K562 (cell line): ENCODE measurements around the gene ULBP2. TPM values are rescaled to one million over a fixed set of nuclear protein-coding genes. Genes with fewer than 3 reads are reported as not detected.

Experiments used
- ATAC-seq: fragments of 200-7000 bp; cut with Tn5 transposase; 3 replicates; pipeline ENCODE4 v1.9.1; 2020; ENCODE audit warnings: moderate library complexity
- BruUV-seq: library from RNA; stranded (reverse); fragments of 400-500 nt; replicated peaks from 2 replicates; lab custom pipeline; 2021; lab: Mats Ljungman, UMichigan
- CTCF ChIA-PET: fragments of 300-600 bp; formaldehyde crosslinking; extraction: SDS; loops from one replicate; lab custom pipeline; 2021; ENCODE audit warnings: low intra/inter-chr PET ratio; lab: Yijun Ruan, JAX
- POLR2A ChIA-PET: fragments of 300-600, 350-650 bp; sonication (Branson Sonifier 250); formaldehyde crosslinking; extraction: SDS; loops from one replicate; lab custom pipeline; 2021; ENCODE audit warnings: antibody characterized with exemption, inconsistent platforms; lab: Yijun Ruan, JAX
- DNase-seq, 4 experiments: peaks; one replicate each; pipeline versions ENCODE4 v3.0.0 to v3.0.0-alpha.2; 2011 to 2018; ENCODE audit warnings: low spot score in 3 of 4, mixed read lengths in 3 of 4; ENCODE audit errors: extremely low read depth in 1 of 4
- FAIRE-seq: peaks from 2 replicates; lab custom pipeline; 2011; peaks lifted over from hg19 to GRCh38; lab: Jason Lieb, UNC
- H2AFZ ChIP-seq: 2 replicates; pipeline ENCODE4 v1.6.0; 2011; ENCODE audit warnings: low read depth, low read length, control low read depth, inconsistent platforms
- H3K27ac ChIP-seq: fragments of 200-600 bp; 3 replicates; pipeline ENCODE4 v1.8.0; 2011; ENCODE audit warnings: low read depth, mild to moderate bottlenecking, control low read depth, inconsistent platforms, low read length, moderate library complexity, mixed read lengths; ENCODE audit errors: extremely low read depth
- H3K27me3 ChIP-seq, 2 experiments: fragments of 300-600 bp in 1 of 2; 2 replicates in 1 of 2; 3 replicates in 1 of 2; pipeline versions ENCODE4 v1.6.0 to v1.8.0; 2011; ENCODE audit warnings: inconsistent platforms in 2 of 2, low read length in 2 of 2, mild to moderate bottlenecking in 1 of 2, mixed read lengths in 1 of 2, moderate library complexity in 1 of 2; ENCODE audit not compliant: control insufficient read depth in 2 of 2, insufficient read depth in 2 of 2
- H3K36me3 ChIP-seq: fragments of 300-600 bp; 3 replicates; pipeline ENCODE4 v1.8.0; 2011; ENCODE audit warnings: mild to moderate bottlenecking, low read length, inconsistent platforms; ENCODE audit not compliant: control insufficient read depth, insufficient read depth
- H3K4me1 ChIP-seq, 2 experiments: fragments of 200-600 bp in 1 of 2; replicated peaks in 1 of 2; 2 replicates in 1 of 2; 3 replicates in 1 of 2; pipeline versions ENCODE4 v1.5.1 to v1.8.0; 2011; ENCODE audit warnings: inconsistent platforms in 2 of 2, low read length in 2 of 2, mild to moderate bottlenecking in 1 of 2, mixed read lengths in 1 of 2, moderate library complexity in 1 of 2; ENCODE audit not compliant: control insufficient read depth in 2 of 2, insufficient read depth in 2 of 2
- H3K4me2 ChIP-seq: 2 replicates; pipeline ENCODE4 v1.6.1; 2011; ENCODE audit warnings: low read length, control low read depth, inconsistent platforms, mixed read lengths; ENCODE audit not compliant: insufficient read depth
- H3K4me3 ChIP-seq: fragments of 200-600 bp; sonication (generic), shearing (Covaris generic); 2 replicates; pipeline ENCODE4 v1.5.1; 2016; ENCODE audit warnings: control low read depth, inconsistent platforms
- H3K79me2 ChIP-seq: fragments of 200-600 bp; 3 replicates; pipeline ENCODE4 v1.8.0; 2011; ENCODE audit warnings: low read length, inconsistent platforms; ENCODE audit not compliant: control insufficient read depth, insufficient read depth
- H3K9ac ChIP-seq, 2 experiments: 2 replicates each; pipeline versions ENCODE4 v1.6.0 to v1.6.1; 2011; ENCODE audit warnings: low read depth in 2 of 2, low read length in 2 of 2, control low read depth in 1 of 2, inconsistent platforms in 1 of 2, mild to moderate bottlenecking in 1 of 2, mixed read lengths in 1 of 2; ENCODE audit not compliant: insufficient read depth in 1 of 2
- H3K9me1 ChIP-seq: one replicate; pipeline ENCODE4 v1.6.0; 2011; ENCODE audit warnings: inconsistent platforms, mild to moderate bottlenecking, low read length, moderate library complexity; ENCODE audit not compliant: control insufficient read depth, insufficient read depth
- H3K9me3 ChIP-seq: replicated peaks from 2 replicates; pipeline ENCODE4 v1.5.1; 2011; ENCODE audit warnings: low read depth, low read length, inconsistent platforms; ENCODE audit not compliant: control insufficient read depth, insufficient read depth
- H4K20me1 ChIP-seq: replicated peaks from 2 replicates; pipeline ENCODE4 v1.6.1; 2011; ENCODE audit warnings: low read length, inconsistent platforms, mixed read lengths; ENCODE audit not compliant: control insufficient read depth, insufficient read depth
- CTBP1 ChIP-seq: fragments of 450-650 bp; IDR thresholded peaks from 2 replicates; pipeline ENCODE4 v1.6.1; 2016; ENCODE audit warnings: borderline replicate concordance
- FUS ChIP-seq: fragments of 200-400 bp; formaldehyde crosslinking; optimal IDR thresholded peaks from 2 replicates; pipeline ENCODE3; 2017; ENCODE audit warnings: low read depth, low read length
- NRF1 ChIP-seq, 2 experiments: fragments of 450-650 bp; IDR thresholded peaks in 1 of 2; conservative IDR thresholded peaks in 1 of 2; 2 replicates each; pipeline ENCODE4 v1.6.1; 2014; ENCODE audit warnings: mild to moderate bottlenecking in 2 of 2
- PKNOX1 ChIP-seq: fragments of 450-650 bp; IDR thresholded peaks from 2 replicates; pipeline ENCODE4 v1.6.1; 2016
- RFX1 ChIP-seq: fragments of 450-650 bp; IDR thresholded peaks from 2 replicates; pipeline ENCODE4 v1.6.1; 2016; ENCODE audit warnings: mild to moderate bottlenecking, moderate library complexity
- RUNX1 ChIP-seq: sonication (generic); IDR thresholded peaks from 2 replicates; pipeline ENCODE4 v1.6.1; 2016; ENCODE audit warnings: antibody characterized with exemption, low read depth
- SPI1 ChIP-seq: IDR thresholded peaks from 2 replicates; pipeline ENCODE4 v1.6.1; 2011; ENCODE audit warnings: low read depth, low read length, control low read depth, borderline replicate concordance
- STAT5B ChIP-seq: fragments of 250-450 bp; sonication (Bioruptor Pico); IDR thresholded peaks from 2 replicates; pipeline ENCODE4 v1.8.0; 2021; ENCODE audit warnings: mild to moderate bottlenecking, inconsistent platforms
- WGBS: fragments of 100-300 bp; shearing (Covaris generic); methylation state at CpG from one replicate; pipeline ENCODE4 v1.1.6; 2016; ENCODE audit warnings: low coverage, mixed read lengths; ENCODE audit not compliant: insufficient coverage; ENCODE audit errors: missing lambda C conversion rate; 5-methylcytosine and 5-hydroxymethylcytosine counted together
- in situ Hi-C: fragments of 300-500 bp; cut with MboI; formaldehyde crosslinking; loops from 4 replicates; pipeline ENCODE4 v1.15.0; 2018; ENCODE audit warnings: inconsistent platforms, mixed read lengths
- intact Hi-C: fragments of 100-400 bp; cut with micrococcal nuclease; formaldehyde crosslinking; loops from 2 replicates; pipeline ENCODE4 v1.14.2; 2022
- polyA plus RNA-seq, 8 experiments: library from polyadenylated mRNA; depleted of rRNA in 4 of 8; stranded (reverse) in 5 of 8; unstranded in 3 of 8; fragments of >200 nt; fragmentation: Nextera tagmentation in 2 of 8; fragmentation: Illumina TruSeq in 1 of 8; extraction: Ambion mirVana in 2 of 8; extraction: Trizol in 1 of 8; gene quantifications; 2 replicates each; pipeline versions ENCODE4 v1.2.1 to v1.2.3, GENCODE V29; 2011 to 2014; ENCODE audit warnings: inconsistent platforms in 1 of 8, missing spikeins in 1 of 8
- total RNA-seq, 7 experiments: library from RNA; depleted of rRNA in 6 of 7; stranded (reverse); fragments of >200 nt in 6 of 7; fragmentation: Illumina TruSeq in 2 of 7; extraction: Trizol in 2 of 7; gene quantifications; 2 replicates each; pipeline versions ENCODE4 v1.2.1 to v1.2.3, GENCODE V29; 2011 to 2021; ENCODE audit warnings: low replicate concordance in 1 of 7
- TF ChIP-seq, protein P1 (sequence below), 2 experiments: IDR thresholded peaks; 2 replicates each; pipeline ENCODE4 v1.6.1; 2011; ENCODE audit warnings: borderline replicate concordance in 1 of 2, control low read depth in 1 of 2, low read depth in 1 of 2, low read length in 1 of 2, mild to moderate bottlenecking in 1 of 2, mixed read lengths in 1 of 2, moderate library complexity in 1 of 2; ENCODE audit not compliant: insufficient read depth in 1 of 2, insufficient read length in 1 of 2, poor library complexity in 1 of 2, severe bottlenecking in 1 of 2; ENCODE audit errors: extremely low read depth in 1 of 2
- TF ChIP-seq, protein P2 (sequence below), 3 experiments: IDR thresholded peaks in 2 of 3; conservative IDR thresholded peaks in 1 of 3; 2 replicates each; pipeline ENCODE4 v1.5.1; 2011 to 2012; ENCODE audit warnings: low read length in 3 of 3, mild to moderate bottlenecking in 3 of 3, control low read depth in 2 of 3, improper control_type of control experiment in 1 of 3, inconsistent platforms in 1 of 3, low read depth in 1 of 3, mixed read lengths in 1 of 3, moderate library complexity in 1 of 3; ENCODE audit not compliant: insufficient read depth in 2 of 3
- TF ChIP-seq, protein P3 (sequence below): sonication (generic); formaldehyde crosslinking; IDR thresholded peaks from 2 replicates; pipeline ENCODE4 v1.8.1; 2022; ENCODE audit warnings: missing genetic modification reagents
- TF ChIP-seq, protein P4 (sequence below): sonication (generic); formaldehyde crosslinking; IDR thresholded peaks from 2 replicates; pipeline ENCODE4 v1.8.0; 2022; ENCODE audit warnings: mild to moderate bottlenecking, missing genetic modification reagents

ULBP2 gene
- total and polyA plus RNA-seq, 9 of the 15 experiments (the other 6 are each of a cell fraction or from before 2014, with no cell fraction given): 0.50 to 5.3 (median 1.2) TPM

- Histone ChIP-seq H3K79me2 (no peaks in the 10 kb centered on the region), H3K27ac (no peak overlapping the region), H3K4me3 (no peak overlapping the region), H3K27me3 (peaks cover 2 to 44% of the 10 kb centered on the region in 2 experiments; a peak in 3 of 5 replicates), H3K9me1 (no peaks in the 10 kb centered on the region), H3K4me1 (no peaks in the 10 kb centered on the region), H4K20me1 (no peaks in the 10 kb centered on the region; the same call in 1 of the 2 replicates), H3K9me3 (no peaks in the 10 kb centered on the region), H3K4me2 (no peak overlapping the region), H3K9ac (no peak overlapping the region), H2AFZ (no peak overlapping the region), H3K36me3 (no peaks in the 10 kb centered on the region)
- WGBS: 2% methylated on average over 3 of the region's 3 CpGs
- in situ Hi-C loops: no loop called here
- ChIA-PET POLR2A (interaction anchor here (0.7 kb wide), 1 partner anchor 257 kb away, joined by 3 read pairs; no protein-coding TSS in a partner anchor), CTCF (no interaction called here)
- ATAC-seq: peak; percentile 90
- intact Hi-C loops: no loop called here
- TF ChIP-seq, protein P1, sequence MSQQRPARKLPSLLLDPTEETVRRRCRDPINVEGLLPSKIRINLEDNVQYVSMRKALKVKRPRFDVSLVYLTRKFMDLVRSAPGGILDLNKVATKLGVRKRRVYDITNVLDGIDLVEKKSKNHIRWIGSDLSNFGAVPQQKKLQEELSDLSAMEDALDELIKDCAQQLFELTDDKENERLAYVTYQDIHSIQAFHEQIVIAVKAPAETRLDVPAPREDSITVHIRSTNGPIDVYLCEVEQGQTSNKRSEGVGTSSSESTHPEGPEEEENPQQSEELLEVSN (IDR thresholded peaks at IDR 0.05; ENCODE audit: borderline replicate concordance in 1 of 2, extremely low read depth in 1 of 2, insufficient read depth in 1 of 2, insufficient read length in 1 of 2, low read depth in 1 of 2, low read length in 1 of 2, poor library complexity in 1 of 2, severe bottlenecking in 1 of 2): no peak
- TF ChIP-seq RFX1: peak; percentile 65
- 0 out of 2 replicates have a peak, but pooled peaks have one; percentile 6 for TF ChIP-seq SPI1
- TF ChIP-seq, protein P2, sequence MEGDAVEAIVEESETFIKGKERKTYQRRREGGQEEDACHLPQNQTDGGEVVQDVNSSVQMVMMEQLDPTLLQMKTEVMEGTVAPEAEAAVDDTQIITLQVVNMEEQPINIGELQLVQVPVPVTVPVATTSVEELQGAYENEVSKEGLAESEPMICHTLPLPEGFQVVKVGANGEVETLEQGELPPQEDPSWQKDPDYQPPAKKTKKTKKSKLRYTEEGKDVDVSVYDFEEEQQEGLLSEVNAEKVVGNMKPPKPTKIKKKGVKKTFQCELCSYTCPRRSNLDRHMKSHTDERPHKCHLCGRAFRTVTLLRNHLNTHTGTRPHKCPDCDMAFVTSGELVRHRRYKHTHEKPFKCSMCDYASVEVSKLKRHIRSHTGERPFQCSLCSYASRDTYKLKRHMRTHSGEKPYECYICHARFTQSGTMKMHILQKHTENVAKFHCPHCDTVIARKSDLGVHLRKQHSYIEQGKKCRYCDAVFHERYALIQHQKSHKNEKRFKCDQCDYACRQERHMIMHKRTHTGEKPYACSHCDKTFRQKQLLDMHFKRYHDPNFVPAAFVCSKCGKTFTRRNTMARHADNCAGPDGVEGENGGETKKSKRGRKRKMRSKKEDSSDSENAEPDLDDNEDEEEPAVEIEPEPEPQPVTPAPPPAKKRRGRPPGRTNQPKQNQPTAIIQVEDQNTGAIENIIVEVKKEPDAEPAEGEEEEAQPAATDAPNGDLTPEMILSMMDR (IDR thresholded peaks at IDR 0.05 in 2 of 3, conservative IDR thresholded peaks at IDR 0.05 in 1 of 3; ENCODE audit: insufficient read depth in 2 of 3, low read depth in 1 of 3, low read length in 3 of 3): peak in 2 of 3 experiments; percentile 15 to 39; a peak in 2 of 6 replicates
- peak; percentile 67 for TF ChIP-seq PKNOX1
- TF ChIP-seq CTBP1: 0 out of 2 replicates have a peak, but pooled peaks have one; percentile 11
- TF ChIP-seq, protein P3, sequence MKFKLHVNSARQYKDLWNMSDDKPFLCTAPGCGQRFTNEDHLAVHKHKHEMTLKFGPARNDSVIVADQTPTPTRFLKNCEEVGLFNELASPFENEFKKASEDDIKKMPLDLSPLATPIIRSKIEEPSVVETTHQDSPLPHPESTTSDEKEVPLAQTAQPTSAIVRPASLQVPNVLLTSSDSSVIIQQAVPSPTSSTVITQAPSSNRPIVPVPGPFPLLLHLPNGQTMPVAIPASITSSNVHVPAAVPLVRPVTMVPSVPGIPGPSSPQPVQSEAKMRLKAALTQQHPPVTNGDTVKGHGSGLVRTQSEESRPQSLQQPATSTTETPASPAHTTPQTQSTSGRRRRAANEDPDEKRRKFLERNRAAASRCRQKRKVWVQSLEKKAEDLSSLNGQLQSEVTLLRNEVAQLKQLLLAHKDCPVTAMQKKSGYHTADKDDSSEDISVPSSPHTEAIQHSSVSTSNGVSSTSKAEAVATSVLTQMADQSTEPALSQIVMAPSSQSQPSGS (CRISPR knock-in tag): no peak
- no peak for TF ChIP-seq STAT5B (CRISPR knock-in tag)
- no peak for TF ChIP-seq RUNX1
- no peak for TF ChIP-seq FUS
- 0 out of 4 replicates have a peak, but pooled peaks have one; percentile 9 to 12 for TF ChIP-seq NRF1 (conservative IDR thresholded peaks at IDR 0.05 in 1 of 2, IDR thresholded peaks at IDR 0.05 in 1 of 2)
- TF ChIP-seq, protein P4, sequence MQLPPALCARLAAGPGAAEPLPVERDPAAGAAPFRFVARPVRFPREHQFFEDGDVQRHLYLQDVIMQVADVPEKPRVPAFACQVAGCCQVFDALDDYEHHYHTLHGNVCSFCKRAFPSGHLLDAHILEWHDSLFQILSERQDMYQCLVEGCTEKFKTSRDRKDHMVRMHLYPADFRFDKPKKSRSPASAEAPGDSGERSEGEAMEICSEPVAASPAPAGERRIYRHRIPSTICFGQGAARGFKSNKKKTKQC: 0 out of 2 replicates have a peak, but pooled peaks have one; percentile 45
- FAIRE-seq: peak; percentile 19
- peak in 1 of 4 experiments; percentile 28 for DNase-seq
- no TSS peak for BruUV-seq
Measured at GRCh38 chr6:149974825-149975224, 33.0 kb downstream of the ULBP2 start.
